ENCODE results near the gene ULK4. TPM values are rescaled to one million over a fixed set of nuclear protein-coding genes. Genes with fewer than 3 reads are reported as not detected.

Gene ULK4
- total RNA-seq, 1 experiment from 2014 or later: 6.3 TPM

DNA sequence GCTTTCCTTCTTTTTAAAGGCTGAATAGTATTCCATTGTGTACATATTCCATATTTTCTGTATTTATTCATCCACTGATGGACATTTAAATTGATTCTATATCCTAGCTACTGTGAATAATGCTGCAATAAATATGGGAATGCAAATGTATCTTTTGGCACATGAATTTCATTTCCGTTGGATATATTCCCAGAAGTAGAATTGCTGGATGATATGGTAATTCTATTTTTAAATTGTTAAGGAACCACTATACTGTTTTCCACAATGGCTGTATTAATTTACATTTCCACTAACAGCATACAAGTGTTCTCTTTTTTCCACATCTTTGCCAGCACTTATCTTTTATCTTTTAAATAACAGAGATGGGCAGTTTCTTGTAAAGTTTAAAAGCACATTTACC lies 459.9 kb downstream of the ULK4 start:
- CTCF ChIA-PET: no interaction called here
- no peak overlapping the region for H3K27ac ChIP-seq (ENCODE audit: low read depth, low read length)
- H3K36me3 ChIP-seq (ENCODE audit: control insufficient read depth in 1 of 2, insufficient read depth in 2 of 2, low read length in 2 of 2): no peaks in the 10 kb centered on the region
- intact Hi-C loops (cut with micrococcal nuclease): no loop called here
- H3K4me2 ChIP-seq (ENCODE audit: low read length): no peak overlapping the region
- no peaks in the 10 kb centered on the region for H3K79me2 ChIP-seq (ENCODE audit: insufficient read depth, low read length)
- ATAC-seq (no peak), DNase-seq (ENCODE audit: low read depth, low spot score) (no peak)
- TF ChIP-seq JUND (IDR thresholded peaks at IDR 0.05): no peak
- TF ChIP-seq ZFX (IDR thresholded peaks at IDR 0.05): no peak
- TF ChIP-seq, protein P1, sequence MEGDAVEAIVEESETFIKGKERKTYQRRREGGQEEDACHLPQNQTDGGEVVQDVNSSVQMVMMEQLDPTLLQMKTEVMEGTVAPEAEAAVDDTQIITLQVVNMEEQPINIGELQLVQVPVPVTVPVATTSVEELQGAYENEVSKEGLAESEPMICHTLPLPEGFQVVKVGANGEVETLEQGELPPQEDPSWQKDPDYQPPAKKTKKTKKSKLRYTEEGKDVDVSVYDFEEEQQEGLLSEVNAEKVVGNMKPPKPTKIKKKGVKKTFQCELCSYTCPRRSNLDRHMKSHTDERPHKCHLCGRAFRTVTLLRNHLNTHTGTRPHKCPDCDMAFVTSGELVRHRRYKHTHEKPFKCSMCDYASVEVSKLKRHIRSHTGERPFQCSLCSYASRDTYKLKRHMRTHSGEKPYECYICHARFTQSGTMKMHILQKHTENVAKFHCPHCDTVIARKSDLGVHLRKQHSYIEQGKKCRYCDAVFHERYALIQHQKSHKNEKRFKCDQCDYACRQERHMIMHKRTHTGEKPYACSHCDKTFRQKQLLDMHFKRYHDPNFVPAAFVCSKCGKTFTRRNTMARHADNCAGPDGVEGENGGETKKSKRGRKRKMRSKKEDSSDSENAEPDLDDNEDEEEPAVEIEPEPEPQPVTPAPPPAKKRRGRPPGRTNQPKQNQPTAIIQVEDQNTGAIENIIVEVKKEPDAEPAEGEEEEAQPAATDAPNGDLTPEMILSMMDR (IDR thresholded peaks at IDR 0.05 in 2 of 3, conservative IDR thresholded peaks at IDR 0.05 in 1 of 3; ENCODE audit: borderline replicate concordance in 1 of 3, insufficient read depth in 1 of 3, low read depth in 2 of 3, low read length in 2 of 3): no peak
- TF ChIP-seq SP1 (IDR thresholded peaks at IDR 0.05; ENCODE audit: low read depth): no peak
- TF ChIP-seq TCF7L2 (IDR thresholded peaks at IDR 0.05; ENCODE audit: borderline replicate concordance, extremely low read depth, insufficient read depth, insufficient read length): no peak
- TF ChIP-seq REST (IDR thresholded peaks at IDR 0.05; ENCODE audit: low read depth): no peak
- TF ChIP-seq, protein P2, sequence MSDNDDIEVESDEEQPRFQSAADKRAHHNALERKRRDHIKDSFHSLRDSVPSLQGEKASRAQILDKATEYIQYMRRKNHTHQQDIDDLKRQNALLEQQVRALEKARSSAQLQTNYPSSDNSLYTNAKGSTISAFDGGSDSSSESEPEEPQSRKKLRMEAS (IDR thresholded peaks at IDR 0.05): no peak
- no peak for TF ChIP-seq ELF1 (IDR thresholded peaks at IDR 0.05; ENCODE audit: borderline replicate concordance, low read depth)
- no peak for TF ChIP-seq POLR2AphosphoS5 (IDR thresholded peaks at IDR 0.05; ENCODE audit: low read depth, low read length)
- no peak for TF ChIP-seq ZNF274 (IDR thresholded peaks at IDR 0.05; ENCODE audit: low read depth, low read length)
- no peak for TF ChIP-seq EZH2 (IDR thresholded peaks at IDR 0.05)
- no peak for TF ChIP-seq EGR1 (IDR thresholded peaks at IDR 0.05; ENCODE audit: low read depth)
- TF ChIP-seq POLR2A (IDR thresholded peaks at IDR 0.05; ENCODE audit: borderline replicate concordance, extremely low read depth, insufficient read depth, insufficient read length): no peak
- TF ChIP-seq CBX3 (IDR thresholded peaks at IDR 0.05; ENCODE audit: low read depth): no peak
- TF ChIP-seq CEBPB (IDR thresholded peaks at IDR 0.05; ENCODE audit: low read depth): no peak
- H3K9me2 ChIP-seq (ENCODE audit: insufficient read depth): no peaks in the 10 kb centered on the region
- no peak overlapping the region for H3K4me3 ChIP-seq (replicated peaks in 1 of 2; ENCODE audit: low read depth in 1 of 2, low read length in 2 of 2)
- H3K9me3 ChIP-seq (ENCODE audit: control insufficient read depth in 1 of 2, insufficient read depth in 1 of 2, low read depth in 1 of 2, low read length in 2 of 2): no peaks in the 10 kb centered on the region
- no peaks in the 10 kb centered on the region for H4K20me1 ChIP-seq (ENCODE audit: insufficient read depth)
- no TSS peak for BruUV-seq (replicated peaks)
- POLR2A ChIA-PET: no interaction called here
- H3K4me1 ChIP-seq (ENCODE audit: control insufficient read depth in 1 of 2, insufficient read depth in 2 of 2, low read length in 2 of 2): no peaks in the 10 kb centered on the region
- H3K9ac ChIP-seq (ENCODE audit: low read length): no peak overlapping the region
- H3K27me3 ChIP-seq (ENCODE audit: insufficient read depth, low read length): no peaks in the 10 kb centered on the region
- RAD21 ChIA-PET (ENCODE audit: low non-redundant PET in 1 of 2, low total read pairs in 2 of 2, uncharacterized antibody in 2 of 2, unreplicated experiment in 2 of 2): no interaction called here
- H2AFZ ChIP-seq (ENCODE audit: low read depth, low read length, poor library complexity, severe bottlenecking): no peak overlapping the region
